HEK293T (cell line): ENCODE measurements around the gene LTBR.

Experiments used
- CTCF ChIA-PET: fragments of 350-600 bp; formaldehyde crosslinking; extraction: SDS; loops from one replicate; lab custom pipeline; 2021; ENCODE audit warnings: antibody characterized with exemption, inconsistent platforms; lab: Yijun Ruan, JAX
- POLR2A ChIA-PET: fragments of 350-600 bp; formaldehyde crosslinking; extraction: SDS; loops from one replicate; lab custom pipeline; 2020; ENCODE audit warnings: antibody characterized with exemption, inconsistent platforms; lab: Yijun Ruan, JAX
- DNase-seq: peaks from one replicate; pipeline ENCODE4 v3.0.0; 2012; ENCODE audit warnings: mixed read lengths; ENCODE audit errors: extremely low spot score
- ARNT ChIP-seq: fragments of 450-650 bp; IDR thresholded peaks from 2 replicates; pipeline ENCODE4 v1.6.1; 2017; ENCODE audit warnings: mild to moderate bottlenecking
- BHLHE40 ChIP-seq: fragments of 450-650 bp; IDR thresholded peaks from 2 replicates; pipeline ENCODE4 v1.6.1; 2016; ENCODE audit warnings: mild to moderate bottlenecking, moderate library complexity, borderline replicate concordance
- CTBP1 ChIP-seq: fragments of 450-650 bp; IDR thresholded peaks from 2 replicates; pipeline ENCODE4 v1.6.1; 2016; ENCODE audit warnings: borderline replicate concordance
- FOXA1 ChIP-seq: fragments of 450-650 bp; IDR thresholded peaks from 2 replicates; pipeline ENCODE4 v1.6.1; 2016; ENCODE audit warnings: mild to moderate bottlenecking
- FOXK2 ChIP-seq: fragments of 450-650 bp; IDR thresholded peaks from 2 replicates; pipeline ENCODE4 v1.6.1; 2016; ENCODE audit warnings: mild to moderate bottlenecking
- FOXM1 ChIP-seq: fragments of 450-650 bp; IDR thresholded peaks from 2 replicates; pipeline ENCODE4 v1.6.1; 2017; ENCODE audit warnings: mild to moderate bottlenecking, borderline replicate concordance
- HDGF ChIP-seq: fragments of 450-650 bp; IDR thresholded peaks from 2 replicates; pipeline ENCODE4 v1.6.1; 2017; ENCODE audit warnings: antibody characterized with exemption, borderline replicate concordance
- L3MBTL2 ChIP-seq: fragments of 450-650 bp; conservative IDR thresholded peaks from 2 replicates; pipeline ENCODE4 v1.6.1; 2016; ENCODE audit warnings: mild to moderate bottlenecking
- LEF1 ChIP-seq: fragments of 450-650 bp; IDR thresholded peaks from 2 replicates; pipeline ENCODE4 v1.6.1; 2017; ENCODE audit warnings: mild to moderate bottlenecking, borderline replicate concordance
- NFRKB ChIP-seq: fragments of 450-650 bp; IDR thresholded peaks from 2 replicates; pipeline ENCODE4 v1.6.1; 2016; ENCODE audit warnings: mild to moderate bottlenecking, moderate library complexity
- SP1 ChIP-seq: fragments of 450-650 bp; IDR thresholded peaks from 2 replicates; pipeline ENCODE4 v1.6.1; 2017
- SUZ12 ChIP-seq: fragments of 450-650 bp; IDR thresholded peaks from 2 replicates; pipeline ENCODE4 v1.6.1; 2016; ENCODE audit warnings: mild to moderate bottlenecking
- TARDBP ChIP-seq: fragments of 450-650 bp; IDR thresholded peaks from 2 replicates; pipeline ENCODE4 v1.6.1; 2016
- ZNF384 ChIP-seq: fragments of 450-650 bp; IDR thresholded peaks from 2 replicates; pipeline ENCODE4 v1.6.1; 2016
- TF ChIP-seq, protein P1 (sequence below): fragments of 450-650 bp; IDR thresholded peaks from 2 replicates; pipeline ENCODE4 v1.6.1; 2016

The LTBR gene

GRCh38 chr12:6360578-6361490 lies 23.1 kb upstream of the LTBR start:
- DNase-seq = no peak
- POLR2A ChIA-PET = interaction anchor here (1.5 kb wide), 1 partner anchor 24 kb away, joined by 4 read pairs; no protein-coding TSS in a partner anchor

DNA sequence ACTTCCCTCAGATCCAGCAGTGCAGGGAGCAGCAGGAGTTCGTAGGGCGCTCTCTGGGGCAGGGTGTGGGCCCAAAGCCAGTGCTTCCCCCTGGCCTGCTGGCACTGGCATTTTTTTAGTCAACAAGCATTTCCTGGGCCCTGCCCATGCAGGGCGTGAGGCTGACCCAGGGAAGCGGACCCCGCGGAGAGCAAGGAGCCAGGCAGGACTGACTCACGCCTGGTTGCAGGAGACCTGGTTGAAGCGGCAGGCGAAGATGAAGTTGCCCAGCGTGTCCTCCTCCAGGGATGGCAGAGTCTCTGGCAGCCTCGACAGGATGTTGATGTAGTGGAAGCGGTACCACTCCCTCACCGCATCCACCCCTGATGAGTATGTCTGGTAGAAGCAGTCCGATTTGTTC lies 22.1 kb upstream of the LTBR start:
- TF ChIP-seq NFRKB (no peak), ARNT (no peak)
- ChIA-PET CTCF (no interaction called here), POLR2A (interaction anchor here (1.5 kb wide), 1 partner anchor 25 kb away, joined by 4 read pairs; no protein-coding TSS in a partner anchor)
- no peak for DNase-seq

More at GRCh38 chr12:6360578-6361490, 23.1 kb upstream of the LTBR start:
- TF ChIP-seq LEF1 (no peak), SUZ12 (no peak), NFRKB (no peak), HDGF (no peak), FOXA1 (no peak), L3MBTL2 (no peak), ARNT (no peak), ZNF384 (no peak), BHLHE40 (no peak), TARDBP (no peak)
- CTCF ChIA-PET = interaction anchor here (1.6 kb wide), 1 partner anchor 16 kb away, joined by 11 read pairs; no protein-coding TSS in a partner anchor

DNA sequence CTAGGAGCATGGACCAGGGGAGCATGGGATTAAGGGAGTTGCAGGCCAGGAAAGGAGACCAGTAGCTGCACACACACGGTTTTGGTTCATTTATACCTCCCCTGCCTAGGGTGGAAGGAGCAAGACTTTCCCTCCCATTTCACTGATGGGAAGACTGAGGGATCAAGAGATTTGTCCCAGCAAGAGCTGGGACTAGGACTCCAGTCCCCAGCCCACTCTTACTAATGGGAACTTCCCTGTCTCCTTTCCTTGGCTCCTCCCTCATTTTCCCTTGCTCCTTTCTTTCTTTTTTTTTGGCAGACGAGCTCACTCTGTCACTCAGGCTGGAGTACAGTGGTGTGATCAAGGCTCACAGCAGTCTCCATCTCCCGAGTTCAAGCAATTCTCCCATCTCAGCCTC lies 21.6 kb upstream of the LTBR start:
- CTCF ChIA-PET = interaction anchor here (0.6 to 1.9 kb wide), 3 partner anchors 17 to 36 kb away, joined by 3 to 8 read pairs (median 5); no protein-coding TSS in a partner anchor
- no peak for DNase-seq
- TF ChIP-seq SP1 (no peak), FOXA1 (no peak), TARDBP (no peak), SUZ12 (no peak)
- TF ChIP-seq, protein P1, sequence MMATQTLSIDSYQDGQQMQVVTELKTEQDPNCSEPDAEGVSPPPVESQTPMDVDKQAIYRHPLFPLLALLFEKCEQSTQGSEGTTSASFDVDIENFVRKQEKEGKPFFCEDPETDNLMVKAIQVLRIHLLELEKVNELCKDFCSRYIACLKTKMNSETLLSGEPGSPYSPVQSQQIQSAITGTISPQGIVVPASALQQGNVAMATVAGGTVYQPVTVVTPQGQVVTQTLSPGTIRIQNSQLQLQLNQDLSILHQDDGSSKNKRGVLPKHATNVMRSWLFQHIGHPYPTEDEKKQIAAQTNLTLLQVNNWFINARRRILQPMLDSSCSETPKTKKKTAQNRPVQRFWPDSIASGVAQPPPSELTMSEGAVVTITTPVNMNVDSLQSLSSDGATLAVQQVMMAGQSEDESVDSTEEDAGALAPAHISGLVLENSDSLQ = peak; percentile 46; the same call in 1 of the 2 replicates
- POLR2A ChIA-PET = interaction anchor here (0.7 to 1.9 kb wide), 8 partner anchors 10 to 108 kb away, joined by 4 to 19 read pairs (median 9); partner anchors contain the start of genes TNFRSF1A and VAMP1

- ChIA-PET CTCF (interaction anchor here (0.6 to 1.9 kb wide), 6 partner anchors 12 to 36 kb away, joined by 3 to 8 read pairs (median 4); no protein-coding TSS in a partner anchor), POLR2A (interaction anchor here (0.6 to 1.9 kb wide), 12 partner anchors 9 to 107 kb away, joined by 4 to 19 read pairs (median 6); partner anchors contain the start of genes TNFRSF1A and VAMP1)
- DNase-seq = no peak
- TF ChIP-seq FOXM1 = no peak
- TF ChIP-seq L3MBTL2 = peak; percentile 46; the same call in 1 of the 2 replicates
- no peak for TF ChIP-seq NFRKB
These were observed 21.0 kb upstream of the LTBR start for GRCh38 chr12:6363010-6363329.

DNA sequence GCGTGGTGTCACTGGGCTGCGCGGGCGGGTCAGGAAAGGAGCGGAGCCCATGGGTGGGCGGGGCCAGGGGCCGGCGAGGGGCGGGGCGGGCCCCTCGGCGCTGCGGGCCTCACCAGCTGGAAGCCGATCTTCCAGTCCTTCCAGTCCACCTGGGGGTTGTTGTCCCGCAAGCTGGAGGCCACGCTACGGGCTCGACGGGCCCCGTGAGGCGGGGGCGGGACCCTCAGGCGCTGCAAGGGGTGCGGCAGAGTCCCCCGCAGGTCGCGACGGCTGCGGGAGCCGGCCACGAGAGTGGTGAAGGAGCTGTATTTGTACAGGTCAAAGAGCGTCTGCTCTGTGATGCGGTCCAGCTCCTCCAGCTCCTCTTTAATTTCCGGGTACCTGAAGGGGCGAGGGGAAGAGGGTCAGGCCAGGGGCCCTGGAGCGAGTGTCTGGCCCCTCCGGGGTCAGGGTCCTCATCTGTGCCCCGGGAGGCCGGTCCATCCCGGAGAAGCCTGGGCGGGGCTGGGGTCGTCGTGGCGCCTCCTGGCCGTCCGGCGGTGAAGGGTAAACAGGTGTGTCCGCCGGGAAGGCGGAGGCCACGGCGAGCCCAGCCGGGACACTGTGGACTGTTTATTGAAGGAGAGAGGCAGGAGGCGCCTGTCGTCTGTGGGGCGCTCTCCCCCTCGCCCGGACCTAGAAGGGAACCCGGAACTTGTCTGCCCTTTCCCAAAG lies 20.5 kb upstream of the LTBR start:
- ChIA-PET POLR2A (interaction anchor here (0.6 to 1.9 kb wide), 11 partner anchors 9 to 102 kb away, joined by 4 to 19 read pairs (median 6); partner anchors contain the start of gene TNFRSF1A), CTCF (interaction anchor here (0.6 to 1.9 kb wide), 7 partner anchors 11 to 41 kb away, joined by 3 to 8 read pairs (median 5); no protein-coding TSS in a partner anchor)
- TF ChIP-seq L3MBTL2 = 0 out of 2 replicates have a peak, but pooled peaks have one; percentile 2
- no peak for TF ChIP-seq ARNT
- DNase-seq = peak; percentile 87

DNA sequence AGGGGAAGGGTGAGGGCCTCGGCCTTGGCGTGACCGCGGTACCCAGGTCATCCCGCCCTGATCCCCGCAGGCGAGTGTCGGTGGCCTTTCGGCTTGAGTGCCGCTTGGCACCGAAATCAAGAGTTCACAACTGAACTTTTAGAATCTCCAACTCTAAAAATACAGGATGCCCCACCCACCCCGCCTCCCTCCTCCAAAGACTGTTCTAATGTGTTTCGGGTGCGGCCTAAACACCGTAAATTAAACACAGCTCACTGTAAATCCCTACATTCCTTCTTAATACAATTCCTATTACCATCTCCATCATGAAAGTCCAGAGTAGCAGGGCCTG lies 20.0 kb upstream of the LTBR start:
- POLR2A ChIA-PET = interaction anchor here (1.2 to 1.9 kb wide), 7 partner anchors 8 to 28 kb away, joined by 4 to 19 read pairs (median 6); partner anchors contain the start of gene TNFRSF1A
- CTCF ChIA-PET = interaction anchor here (0.6 to 1.9 kb wide), 6 partner anchors 10 to 41 kb away, joined by 3 to 8 read pairs (median 4); no protein-coding TSS in a partner anchor
- TF ChIP-seq TARDBP (no peak), SP1 (no peak), LEF1 (no peak), FOXM1 (no peak), L3MBTL2 (no peak), ARNT (no peak), CTBP1 (no peak), NFRKB (no peak), FOXK2 (no peak)
- TF ChIP-seq, protein P1 = no peak
- no peak for DNase-seq
